A172 (cell line): ENCODE measurements around the gene TSPAN9. TPM values are rescaled to one million over a fixed set of nuclear protein-coding genes. Genes with fewer than 3 reads are reported as not detected.

Source experiments
- DNase-seq: peaks from one replicate; pipeline ENCODE4 v3.0.0-alpha.2; 2015; ENCODE audit warnings: low spot score
- total RNA-seq: library from RNA; depleted of rRNA; stranded (reverse); fragments of >200 nt; shearing (Covaris generic); gene quantifications from 2 replicates; pipeline ENCODE4 v1.2.3, GENCODE V29; 2014

The TSPAN9 gene
- total RNA-seq, 1 experiment from 2014 or later: 7.0 TPM

DNA sequence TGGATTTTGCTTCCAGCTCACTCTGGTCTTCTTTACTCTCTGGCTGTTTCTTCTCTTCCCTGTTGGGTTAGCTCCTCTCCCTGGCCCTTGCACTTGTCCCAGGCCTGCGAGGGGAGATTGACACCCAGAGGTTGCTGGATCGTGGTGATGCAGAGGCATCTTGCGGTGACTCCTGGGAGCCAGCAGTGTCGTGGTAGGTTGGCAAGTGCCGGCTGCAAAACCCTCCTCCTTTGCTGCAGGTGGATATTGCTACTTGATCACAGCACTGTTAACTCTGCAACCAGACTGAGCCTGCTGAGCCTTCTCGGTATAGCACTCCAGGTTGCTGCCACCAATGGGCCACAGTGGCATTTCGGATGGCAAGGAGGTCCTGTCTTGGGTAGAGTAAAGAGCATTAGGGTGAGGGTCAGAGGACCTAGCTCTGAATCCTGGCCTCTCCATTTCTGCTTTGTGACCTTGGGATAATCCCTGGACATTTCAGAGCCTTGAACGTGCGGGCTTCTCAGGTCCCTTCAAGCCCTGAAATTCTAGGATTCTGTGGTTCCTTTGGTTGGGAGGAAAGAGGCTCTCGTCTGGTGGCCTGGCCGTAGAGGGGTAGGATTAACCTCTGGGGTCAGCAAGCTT is 87.4 kb downstream of the TSPAN9 start:
- DNase-seq: no peak

DNA sequence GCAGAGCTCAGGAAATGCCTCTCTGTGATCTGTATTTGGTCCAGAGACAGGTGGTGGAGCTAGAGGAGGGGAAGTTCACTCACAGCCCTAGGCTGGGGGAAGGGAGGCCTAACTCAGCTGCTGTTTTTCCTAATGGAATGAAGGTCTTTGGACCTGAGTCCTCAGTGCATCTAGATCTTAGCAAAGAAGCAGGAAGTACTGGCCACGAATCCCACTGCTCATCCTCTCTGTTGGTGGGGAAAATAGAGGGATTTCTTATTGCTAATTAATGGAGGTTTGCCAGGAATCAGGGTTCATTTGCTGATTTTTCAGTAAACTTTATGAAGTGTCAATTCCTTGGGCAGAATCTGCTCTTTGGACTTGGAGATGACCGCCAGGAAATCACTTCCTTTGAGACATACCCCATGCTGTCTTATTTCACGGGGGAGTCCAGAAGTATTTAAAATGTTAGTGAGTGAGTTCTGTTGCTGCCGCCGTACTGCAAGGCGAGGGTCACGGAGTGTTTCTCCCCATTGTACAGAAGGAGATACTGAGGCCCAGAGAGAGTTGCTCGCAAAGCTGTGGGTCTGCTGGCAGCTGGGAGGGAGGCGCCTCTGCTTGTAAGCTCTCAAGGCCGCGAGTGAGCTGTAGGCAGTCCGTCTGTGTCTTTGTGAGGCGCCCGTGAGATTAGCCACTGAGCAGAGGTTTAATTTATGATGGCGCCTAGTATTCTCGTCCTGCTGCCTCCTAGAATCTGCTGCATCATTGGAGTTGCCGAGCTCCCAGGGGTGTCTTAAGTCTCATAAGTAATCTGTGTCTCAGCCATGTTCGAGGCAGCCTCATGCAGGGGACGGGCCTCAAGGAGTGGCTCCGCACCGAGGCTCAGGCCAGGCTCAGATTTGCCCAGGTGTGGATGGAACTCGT is 88.2 kb downstream of the TSPAN9 start:
- no peak for DNase-seq

DNA sequence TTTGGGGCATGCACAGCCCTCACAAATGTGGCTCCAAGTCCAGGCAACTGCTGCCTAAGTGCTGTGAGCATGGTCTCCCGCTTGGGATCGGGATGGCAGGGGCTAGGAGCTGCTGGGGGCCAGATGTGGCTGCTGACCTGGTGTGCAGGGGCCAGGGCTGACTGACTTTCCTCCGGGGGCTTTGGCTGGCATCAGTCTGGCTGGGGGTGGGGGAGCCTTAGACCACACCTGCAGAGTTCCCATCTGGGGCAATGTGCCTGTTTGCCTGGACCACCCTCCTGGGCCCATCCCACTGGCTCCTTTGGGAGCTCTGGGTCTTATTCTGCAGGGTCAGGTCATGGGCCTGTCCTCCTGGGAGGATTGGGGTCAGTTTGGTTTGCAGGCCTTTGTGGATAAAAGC is 90.5 kb downstream of the TSPAN9 start:
- DNase-seq: no peak

DNA sequence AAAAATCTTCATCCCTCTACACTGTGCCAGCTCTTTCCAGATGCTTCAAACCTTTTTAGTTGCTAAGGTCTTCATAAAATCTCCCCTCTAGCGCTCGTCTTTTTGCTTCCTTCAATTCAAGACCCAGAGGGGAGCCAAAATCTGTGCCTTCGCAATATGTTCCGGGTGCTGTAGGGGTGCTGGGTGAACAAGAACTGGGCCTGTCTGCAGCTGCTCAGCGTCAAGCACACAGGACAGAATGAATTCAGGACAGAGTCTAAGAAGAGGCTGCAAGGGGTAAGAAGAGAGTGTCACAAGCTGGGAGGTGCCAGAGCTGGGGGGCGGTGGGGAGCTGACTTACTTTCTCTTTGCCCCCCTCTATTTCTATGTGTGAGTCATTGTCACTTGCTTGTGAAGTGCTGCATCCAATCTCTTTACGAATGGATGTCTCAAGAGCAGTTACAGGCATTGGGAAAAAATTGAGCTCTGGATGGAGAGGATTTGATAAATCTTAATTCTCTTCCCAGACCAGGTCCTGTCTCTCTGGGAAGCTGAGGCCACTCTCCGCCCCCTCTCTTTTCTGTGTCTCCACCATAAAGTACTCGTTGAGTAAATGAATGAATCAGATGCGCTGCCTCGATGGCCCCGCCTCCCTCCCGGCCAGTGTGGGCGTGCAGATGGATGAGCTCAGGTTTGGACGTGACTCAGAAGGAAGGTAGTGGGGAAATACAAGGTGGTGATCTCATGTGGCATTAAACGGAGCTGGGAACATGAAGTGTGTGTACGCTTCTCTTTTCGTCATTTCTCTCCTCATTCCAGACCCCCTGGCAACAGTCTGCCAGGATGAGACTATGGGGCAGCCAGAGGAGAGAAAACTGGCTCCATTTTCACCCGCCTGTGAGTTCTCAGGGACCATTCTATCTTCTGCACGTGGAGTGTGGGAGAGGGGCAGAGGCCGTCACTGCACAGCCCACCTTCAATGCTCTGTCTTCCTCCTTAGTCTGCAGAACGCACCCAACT is 91.3 kb downstream of the TSPAN9 start:
- DNase-seq: peak; percentile 84

DNA sequence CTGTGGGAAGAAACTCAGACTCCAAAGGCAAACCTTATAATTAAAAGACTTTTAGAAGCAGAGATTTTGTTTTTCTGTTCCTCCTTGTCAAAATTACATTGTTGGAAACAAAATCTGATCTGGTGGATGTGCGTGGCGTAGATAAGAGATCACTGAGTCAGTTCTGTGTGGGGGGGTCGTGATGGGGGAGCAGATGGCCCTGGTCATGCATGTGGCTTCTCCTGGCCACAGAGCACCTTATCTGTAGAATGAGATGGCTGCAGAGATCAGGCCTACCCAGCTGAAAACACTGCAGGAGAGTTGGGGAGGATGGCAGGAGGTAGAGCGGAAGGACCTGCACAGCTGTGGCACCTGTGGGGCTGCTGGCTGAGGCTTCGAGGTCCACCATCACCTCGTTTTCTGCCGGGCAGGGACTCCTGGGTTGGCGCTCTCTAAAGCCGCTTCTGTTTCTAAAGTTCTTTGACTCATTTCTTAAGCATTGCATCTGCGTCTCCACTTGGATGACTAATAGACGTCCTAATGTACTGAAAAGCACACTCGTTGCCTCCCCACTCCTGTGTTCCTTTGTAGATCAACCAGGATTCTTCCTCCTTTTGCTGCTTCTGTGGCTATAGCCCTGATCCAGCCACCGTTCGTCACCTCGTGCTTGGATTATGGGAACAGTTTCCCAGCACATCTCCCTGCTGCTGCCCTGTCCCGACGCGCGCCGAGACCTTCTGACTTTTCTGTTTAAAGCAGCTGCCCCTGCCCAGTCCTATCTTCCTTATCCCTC is 93.4 kb downstream of the TSPAN9 start:
- peak; percentile 79 for DNase-seq

DNA sequence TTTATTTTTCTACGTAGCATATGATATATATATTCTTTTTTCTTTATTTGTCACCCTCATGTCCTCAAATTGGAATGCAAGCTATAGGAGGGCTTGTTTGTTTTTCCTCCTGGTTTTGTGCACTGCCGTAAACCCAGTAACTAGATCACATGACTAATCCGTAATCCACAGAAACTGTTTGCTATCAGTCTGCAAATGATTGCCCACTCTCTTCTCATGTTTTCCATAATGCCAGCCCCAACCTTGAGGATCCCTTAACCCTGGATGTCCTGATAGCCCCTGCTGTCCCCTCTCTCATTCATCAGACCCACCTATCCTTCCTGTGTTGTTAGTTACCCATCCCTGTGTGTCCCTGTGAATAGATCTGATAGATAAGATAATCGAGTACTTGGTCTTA is 94.0 kb downstream of the TSPAN9 start:
- DNase-seq: no peak

DNA sequence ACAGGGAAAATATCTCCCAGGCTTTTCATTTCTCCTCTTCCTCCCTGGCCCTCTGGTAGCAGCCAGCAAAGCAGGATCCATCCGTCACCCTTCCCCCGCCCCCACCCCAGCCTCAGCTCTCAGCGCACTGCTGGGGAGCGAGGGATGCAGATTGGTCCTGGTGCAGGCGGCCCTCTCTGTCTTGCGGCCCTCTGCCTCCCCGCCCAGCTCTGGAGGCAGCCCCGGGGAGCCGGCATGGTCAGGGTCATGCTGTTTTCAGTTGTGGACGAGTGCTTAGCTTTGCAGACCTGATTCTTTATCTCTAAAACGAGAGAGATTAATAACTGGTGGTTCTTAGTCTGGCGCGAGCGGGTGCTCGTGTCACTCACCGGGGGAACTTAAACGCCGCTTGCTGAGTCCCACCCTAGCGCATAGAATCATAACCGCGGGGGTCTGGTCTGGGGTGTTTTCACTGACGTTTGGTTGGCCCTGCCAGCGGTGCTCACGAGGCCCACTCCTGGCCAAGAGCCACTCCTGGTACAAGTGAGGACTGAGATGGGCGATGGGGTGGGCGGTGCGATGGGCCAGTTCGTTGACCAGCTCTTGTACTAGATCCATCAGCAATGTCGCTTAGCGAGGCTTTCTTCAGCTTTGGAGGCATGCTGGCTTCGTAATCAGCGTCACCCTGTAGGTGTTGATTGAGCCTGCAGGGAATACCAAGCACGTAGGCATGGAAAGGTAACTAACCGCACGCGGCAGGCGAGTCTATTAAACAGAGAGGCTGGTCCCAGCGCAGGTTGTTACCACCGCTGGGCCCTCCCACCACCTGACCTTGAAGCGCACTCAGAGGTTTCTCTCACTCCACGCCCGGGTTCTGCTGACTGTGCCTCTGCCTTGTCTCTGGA is 95.2 kb downstream of the TSPAN9 start:
- no peak for DNase-seq

DNA sequence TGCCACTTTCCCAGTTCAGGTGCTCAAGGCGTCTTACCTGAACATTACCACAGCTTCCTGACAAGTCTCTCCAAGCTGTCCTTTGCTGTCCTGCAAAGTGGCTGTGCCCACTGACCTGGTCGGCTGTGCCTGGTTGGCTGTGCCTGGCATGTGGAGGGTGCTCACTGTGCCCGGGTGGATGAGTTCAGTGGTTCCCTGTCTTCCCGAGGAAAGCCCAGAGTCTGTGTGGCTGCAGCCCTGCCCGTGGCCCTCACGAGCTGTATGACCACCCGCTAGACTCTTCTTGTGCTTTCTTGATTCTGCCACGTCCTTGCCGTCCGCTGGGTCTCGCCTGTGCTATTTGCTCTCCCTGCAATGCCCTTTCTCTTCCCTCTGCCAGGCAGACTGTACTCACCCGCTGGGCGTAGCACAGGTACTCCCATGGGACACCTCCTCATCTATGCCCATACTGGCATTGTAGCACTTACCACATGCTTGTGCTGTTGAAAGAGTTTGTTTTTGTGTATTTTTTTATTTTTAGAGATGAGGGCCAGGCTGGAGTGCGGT is 95.9 kb downstream of the TSPAN9 start:
- no peak for DNase-seq

DNA sequence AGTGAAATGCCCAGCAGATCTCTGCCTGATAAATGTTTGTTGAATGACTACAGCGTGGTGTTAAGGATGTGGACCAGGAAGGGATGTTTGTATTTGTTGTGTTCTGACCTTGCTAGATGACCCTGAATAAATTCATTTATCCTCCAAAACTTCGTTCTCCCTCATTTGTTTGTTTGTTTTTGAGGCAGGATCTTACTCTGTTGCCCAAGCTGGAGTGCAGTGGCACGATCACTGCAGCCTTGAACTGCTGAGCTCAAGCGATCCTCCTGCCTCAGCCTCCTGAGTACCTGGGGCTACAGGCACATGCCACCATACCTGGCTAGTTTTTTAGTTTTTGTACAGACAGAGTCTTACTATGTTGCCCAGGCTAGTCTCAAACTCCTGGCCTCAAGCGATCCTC is 96.7 kb downstream of the TSPAN9 start:
- no peak for DNase-seq

DNA sequence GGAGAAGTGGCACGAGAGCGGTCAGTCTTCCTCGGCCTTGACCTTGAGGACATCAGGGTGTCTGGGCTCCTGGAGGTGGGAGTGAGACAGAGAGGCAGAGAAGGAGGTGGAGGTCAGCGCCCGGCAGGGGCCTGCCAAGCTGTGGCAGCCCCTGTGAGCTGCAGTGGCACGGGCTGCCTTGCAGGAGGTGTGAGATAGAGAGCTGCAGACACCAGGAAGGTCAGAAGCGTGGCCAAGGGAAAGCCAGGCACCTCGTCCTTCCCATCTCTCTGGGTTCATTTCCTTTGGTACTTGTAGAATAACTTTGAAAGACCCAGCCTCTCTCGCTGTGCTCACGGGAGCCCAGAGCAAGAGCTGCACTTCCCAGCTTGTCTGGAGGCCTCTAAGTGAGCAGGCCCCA is 98.1 kb downstream of the TSPAN9 start:
- no peak for DNase-seq

DNA sequence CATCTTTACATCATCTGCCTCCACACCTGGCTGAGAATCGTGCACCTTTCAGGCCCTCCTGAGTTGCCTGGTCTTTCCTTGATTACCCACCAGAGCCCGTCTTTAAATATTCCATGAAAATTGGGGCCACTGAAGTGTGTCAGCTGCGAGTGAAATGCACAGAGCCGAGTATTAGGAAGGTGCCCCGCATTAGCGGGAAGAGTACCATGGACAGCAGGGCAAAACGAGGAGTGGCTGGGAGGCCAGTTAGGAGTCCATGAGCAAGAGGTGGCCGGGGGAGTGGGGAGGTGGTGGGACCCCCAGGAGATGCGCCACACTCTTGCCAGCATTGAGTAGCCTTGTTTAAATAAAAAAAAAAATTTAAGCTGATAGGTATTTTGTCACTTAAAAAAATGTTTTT is 99.6 kb downstream of the TSPAN9 start:
- no peak for DNase-seq

DNA sequence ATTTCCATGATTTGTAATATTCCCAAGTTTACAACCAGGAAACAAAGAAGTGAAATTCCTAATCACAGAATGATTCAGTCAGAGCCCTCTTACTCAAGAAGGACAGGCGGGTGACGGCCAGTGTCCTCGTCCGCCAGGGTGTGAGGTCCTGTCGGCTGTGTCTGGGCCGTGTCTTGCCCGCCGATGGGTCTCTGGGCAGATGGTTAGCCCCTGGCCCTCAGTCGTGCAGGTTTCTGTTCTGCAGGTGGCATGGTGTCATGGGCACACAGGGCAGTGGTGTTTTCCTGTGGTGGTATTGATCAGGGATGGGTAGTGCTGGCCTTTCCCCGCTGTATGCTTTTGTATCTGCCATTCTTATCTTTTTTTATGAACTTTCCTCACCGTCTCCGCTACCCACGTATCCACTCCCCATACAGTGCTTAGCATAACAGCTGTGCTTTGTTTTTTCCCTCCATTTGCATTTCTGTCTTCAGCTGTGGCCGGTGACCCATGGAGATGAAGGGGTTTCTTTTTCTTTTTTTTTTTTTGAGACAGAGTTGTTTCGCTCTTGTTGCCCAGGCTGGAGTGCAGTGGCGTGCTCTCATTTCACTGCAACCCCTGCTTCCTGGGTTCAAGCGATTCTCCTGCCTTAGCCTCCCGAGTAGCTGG is 100.7 kb downstream of the TSPAN9 start:
- no peak for DNase-seq

DNA sequence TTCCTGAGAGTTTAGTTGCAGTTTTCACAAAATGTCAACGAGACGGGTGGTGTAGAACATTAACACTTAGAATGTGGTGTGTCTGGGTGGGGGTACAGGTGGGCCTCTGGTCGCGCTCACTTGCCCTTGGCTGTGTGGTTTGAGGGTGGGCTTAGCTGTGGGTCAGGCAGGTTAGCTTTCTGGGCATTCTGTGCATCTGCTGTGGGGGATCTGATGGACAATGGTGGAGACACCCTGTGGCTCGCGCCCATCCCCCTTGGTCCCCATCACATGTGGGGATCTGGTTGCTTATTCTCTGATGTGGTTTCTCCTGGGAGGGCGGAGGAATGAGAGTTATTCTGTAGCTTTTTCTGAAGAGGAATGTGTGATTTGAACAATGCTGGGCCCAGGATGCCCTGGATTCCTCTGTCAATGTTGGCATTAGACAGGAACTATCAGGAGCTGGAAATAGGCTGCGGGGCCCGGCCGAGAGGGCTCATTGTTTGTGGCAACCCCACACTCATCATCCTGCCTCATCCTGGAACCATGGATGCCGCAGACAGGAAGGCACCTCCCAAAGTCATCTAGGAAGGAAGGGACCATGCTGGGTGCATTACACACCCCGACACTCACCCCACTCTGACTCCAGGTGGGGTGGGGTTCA is 101.6 kb downstream of the TSPAN9 start:
- DNase-seq: no peak

DNA sequence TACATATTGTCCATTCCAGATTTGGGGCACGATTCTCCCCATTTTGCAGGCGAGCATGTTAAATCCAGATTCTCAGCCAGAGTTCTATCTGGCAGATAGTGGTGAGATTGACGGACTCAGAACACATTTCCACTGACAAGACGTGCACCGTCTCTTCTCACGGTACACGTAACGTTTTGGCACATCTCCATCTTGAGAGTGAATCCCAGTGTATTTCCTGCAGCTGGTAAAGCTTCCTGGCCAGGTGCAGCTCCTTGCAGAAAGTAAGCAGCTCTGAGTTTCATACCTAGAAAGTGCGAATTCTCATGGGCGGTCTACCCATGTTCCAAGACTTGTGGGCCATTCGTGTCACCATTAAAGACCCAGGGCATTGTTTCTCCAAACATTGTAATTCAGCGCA is 102.6 kb downstream of the TSPAN9 start:
- DNase-seq: no peak

DNA sequence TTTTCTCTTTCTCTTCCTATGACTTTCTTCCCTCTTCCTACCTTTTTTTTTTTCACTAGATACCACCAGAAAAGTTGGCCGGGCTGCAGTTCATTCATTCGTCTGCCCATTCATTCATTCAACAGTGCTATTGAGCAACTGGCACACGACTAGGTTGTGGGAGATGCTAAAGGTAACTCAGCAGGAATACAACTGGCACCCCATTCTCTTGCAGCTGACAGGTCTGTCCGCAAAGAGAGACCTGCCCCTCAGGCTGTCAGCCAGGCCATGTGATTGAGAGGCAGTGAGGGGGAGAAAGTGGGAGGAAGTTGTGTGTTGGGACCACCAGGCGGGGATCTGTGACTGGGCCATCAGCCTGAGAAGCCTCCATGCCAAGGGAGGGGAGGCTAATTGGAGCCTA is 105.2 kb downstream of the TSPAN9 start:
- DNase-seq: no peak

DNA sequence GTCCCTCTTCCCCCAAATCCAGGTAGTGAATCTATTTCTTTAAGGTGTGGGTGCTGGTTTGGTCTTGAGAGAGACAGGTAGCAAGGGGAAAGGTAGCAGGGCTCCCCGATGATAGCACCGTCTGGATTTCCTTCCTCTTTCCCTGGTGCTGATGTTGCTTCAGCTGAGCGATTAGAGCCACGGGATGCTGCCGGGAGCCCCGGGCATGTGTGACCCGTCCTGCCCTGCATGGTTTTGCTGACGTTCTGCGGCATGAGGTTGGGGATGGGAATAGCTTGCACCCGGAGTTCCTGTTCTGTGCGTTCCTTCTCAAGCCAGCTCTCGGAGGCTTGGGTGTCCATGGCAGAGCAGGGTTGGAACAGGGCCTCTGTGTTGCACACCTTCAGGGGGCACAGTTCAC is 107.3 kb downstream of the TSPAN9 start:
- DNase-seq: no peak

DNA sequence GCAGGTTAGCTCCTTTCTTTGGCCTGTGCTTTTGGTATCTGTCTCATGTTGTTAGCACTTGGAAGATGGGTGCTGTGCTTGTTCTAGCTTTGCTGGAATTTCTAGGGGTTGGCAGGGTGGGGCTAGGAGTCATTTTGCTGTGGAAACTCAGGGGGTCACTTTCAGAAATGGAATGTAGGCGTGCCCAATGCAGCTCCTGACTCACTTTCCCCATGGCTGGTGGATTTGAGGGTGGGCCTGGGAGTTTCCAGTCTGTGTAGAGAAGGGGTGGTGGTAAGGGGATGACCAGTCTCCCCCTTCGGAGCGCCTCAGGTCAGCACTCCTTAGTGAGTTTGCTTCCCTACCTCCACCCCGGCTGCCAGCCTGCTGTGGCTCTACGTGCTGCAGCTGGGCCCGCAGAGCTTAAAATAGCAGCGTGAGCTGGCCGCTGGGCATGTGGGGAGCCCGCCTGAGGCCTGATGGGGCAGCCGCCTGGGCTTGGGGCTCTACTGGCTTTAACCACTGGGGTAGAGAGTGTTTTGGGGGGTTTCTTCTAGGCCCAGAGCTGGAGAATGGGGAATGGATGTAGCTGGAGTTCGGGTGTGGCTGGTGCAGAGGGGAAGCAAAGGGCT is 108.2 kb downstream of the TSPAN9 start:
- peak; percentile 52 for DNase-seq

DNA sequence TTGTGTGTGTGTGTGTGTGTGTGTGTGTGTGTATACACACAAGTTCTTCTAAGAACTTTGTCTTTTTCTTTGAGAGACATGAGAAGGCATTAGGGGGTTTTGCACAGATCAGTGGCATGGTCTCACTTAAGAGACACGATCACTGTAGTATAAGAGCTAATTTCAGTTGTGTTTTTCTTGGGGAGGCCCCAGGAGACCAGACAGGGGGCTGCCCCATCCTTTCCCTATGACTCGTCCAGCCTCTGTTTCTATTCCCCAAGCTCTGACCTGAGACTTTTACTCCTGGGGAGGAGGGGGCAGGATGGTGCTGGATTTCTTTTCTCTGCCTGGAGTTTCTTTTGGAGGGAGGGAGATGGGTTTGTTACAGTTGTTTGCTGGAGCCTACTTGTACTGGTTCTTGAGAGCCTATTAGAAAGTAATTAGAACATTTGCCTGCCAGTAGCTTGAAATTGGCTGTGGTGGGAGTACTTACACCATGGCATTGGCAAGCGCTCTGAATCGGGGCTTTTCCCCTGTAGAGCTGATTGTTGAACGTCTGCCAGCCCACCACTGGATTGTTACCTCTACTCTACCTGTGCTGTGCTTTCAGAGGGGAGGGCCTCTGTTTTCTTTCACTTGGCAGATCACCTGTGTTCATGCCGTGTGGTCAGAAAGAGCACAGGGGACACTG is 109.5 kb downstream of the TSPAN9 start:
- DNase-seq: no peak
